GM19397 (cell line): ENCODE data around the gene APOL2.
"Not testable (repeated sequence)": the region's sequence is repeated elsewhere in the genome, so short reads cannot be mapped to it uniquely, and the experiment has no call there.

Experiments
- ATAC-seq: cut with Tn5 transposase; IDR thresholded peaks from one replicate; pipeline ENCODE4 v1.9.1; 2021; ENCODE audit warnings: mild to moderate bottlenecking, moderate library complexity; ENCODE audit not compliant: unreplicated experiment

APOL2 gene

GRCh38 chr22:36225333-36225922, 13.9 kb downstream of the APOL2 start:
- no peak for ATAC-seq

- no peak for ATAC-seq
Measured at GRCh38 chr22:36224245-36224644, 15.1 kb downstream of the APOL2 start.

- no peak for ATAC-seq
Measured at GRCh38 chr22:36223504-36223903, 15.8 kb downstream of the APOL2 start.

- no peak for ATAC-seq
Measured at GRCh38 chr22:36222887-36223450, 16.4 kb downstream of the APOL2 start.

- no peak for ATAC-seq
Measured at GRCh38 chr22:36221799-36222751, 17.3 kb downstream of the APOL2 start.

GRCh38 chr22:36220451-36220921, 18.8 kb downstream of the APOL2 start:
- no peak for ATAC-seq

GRCh38 chr22:36218648-36219193, 20.6 kb downstream of the APOL2 start:
- no peak for ATAC-seq

GRCh38 chr22:36215981-36216380, 23.3 kb downstream of the APOL2 start:
- ATAC-seq, result no peak

- no peak for ATAC-seq
Measured at GRCh38 chr22:36213586-36213985, 25.7 kb downstream of the APOL2 start.

GRCh38 chr22:36212901-36213300, 26.4 kb downstream of the APOL2 start:
- no peak for ATAC-seq

GRCh38 chr22:36211237-36211861, 28.0 kb downstream of the APOL2 start:
- no peak for ATAC-seq

GRCh38 chr22:36210224-36210623, 29.1 kb downstream of the APOL2 start:
- ATAC-seq, result no peak

GRCh38 chr22:36209488-36209908, 29.8 kb downstream of the APOL2 start:
- ATAC-seq, result not testable (repeated sequence)

- ATAC-seq, result no peak
Measured at GRCh38 chr22:36208914-36209313, 30.4 kb downstream of the APOL2 start.

- no peak for ATAC-seq
Measured at GRCh38 chr22:36208162-36208765, 31.1 kb downstream of the APOL2 start.

- no peak for ATAC-seq
Measured at GRCh38 chr22:36206255-36206654, 33.1 kb downstream of the APOL2 start.

GRCh38 chr22:36205573-36205972, 33.8 kb downstream of the APOL2 start:
- ATAC-seq, result not testable (repeated sequence)

- no peak for ATAC-seq
Measured at GRCh38 chr22:36204632-36205015, 34.7 kb downstream of the APOL2 start.

- no peak for ATAC-seq
Measured at GRCh38 chr22:36204001-36204631, 35.2 kb downstream of the APOL2 start.

GRCh38 chr22:36203441-36203840, 35.9 kb downstream of the APOL2 start:
- ATAC-seq, result not testable (repeated sequence)
